Epithelial cell of esophagus (primary cell): ENCODE data around the gene SNRNP200.

Experiments
- DNase-seq: peaks from one replicate; pipeline ENCODE4 v3.0.0; 2010; ENCODE audit warnings: low read depth
- H3K4me3 ChIP-seq: 2 replicates; pipeline ENCODE4 v1.5.1; 2011; ENCODE audit warnings: mild to moderate bottlenecking, low read length, control low read depth
- TF ChIP-seq, protein P1 (sequence below): IDR thresholded peaks from 2 replicates; pipeline ENCODE4 v1.5.1; 2011; ENCODE audit warnings: low read depth, mild to moderate bottlenecking, low read length, control low read depth, inconsistent platforms; ENCODE audit not compliant: insufficient read depth; ENCODE audit errors: missing control alignments

Gene SNRNP200

DNA sequence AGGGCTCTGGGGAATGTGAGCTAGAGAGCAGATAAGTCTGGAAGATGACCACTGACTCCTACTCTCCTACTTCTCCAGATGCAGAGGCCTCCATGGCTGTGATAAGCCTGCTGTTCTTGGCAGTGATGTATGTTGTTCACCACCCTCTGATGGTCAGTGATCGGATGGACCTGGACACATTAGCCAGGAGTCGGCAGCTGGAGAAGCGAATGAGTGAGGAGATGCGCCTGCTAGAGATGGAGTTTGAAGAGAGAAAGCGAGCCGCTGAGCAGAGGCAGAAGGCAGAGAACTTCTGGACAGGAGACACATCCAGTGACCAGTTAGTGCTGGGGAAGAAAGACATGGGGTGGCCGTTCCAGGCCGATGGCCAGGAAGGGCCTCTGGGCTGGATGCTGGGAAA lies 21.2 kb upstream of the SNRNP200 start:
- H3K4me3 ChIP-seq = no peak overlapping the region

DNA sequence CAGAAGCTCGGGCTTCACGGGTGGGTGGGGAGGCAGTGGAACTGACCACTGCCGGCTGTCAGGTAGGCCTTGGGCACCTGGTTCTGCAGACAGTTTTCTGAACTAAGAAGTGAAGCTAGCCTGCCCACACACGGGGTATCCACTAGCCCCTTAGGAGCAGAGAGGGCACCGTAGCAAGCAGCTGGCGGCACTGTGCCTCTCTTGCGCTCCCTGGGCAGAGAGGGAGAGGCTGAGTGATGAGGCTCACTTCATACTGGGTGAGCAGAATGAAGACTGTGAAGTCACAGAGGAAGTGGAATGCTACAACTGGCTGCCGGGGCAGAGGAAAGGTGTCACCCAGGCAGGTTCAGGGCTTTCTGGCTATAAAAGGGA lies 20.5 kb upstream of the SNRNP200 start:
- no peak for DNase-seq
- H3K4me3 ChIP-seq = no peak overlapping the region
- TF ChIP-seq, protein P1, sequence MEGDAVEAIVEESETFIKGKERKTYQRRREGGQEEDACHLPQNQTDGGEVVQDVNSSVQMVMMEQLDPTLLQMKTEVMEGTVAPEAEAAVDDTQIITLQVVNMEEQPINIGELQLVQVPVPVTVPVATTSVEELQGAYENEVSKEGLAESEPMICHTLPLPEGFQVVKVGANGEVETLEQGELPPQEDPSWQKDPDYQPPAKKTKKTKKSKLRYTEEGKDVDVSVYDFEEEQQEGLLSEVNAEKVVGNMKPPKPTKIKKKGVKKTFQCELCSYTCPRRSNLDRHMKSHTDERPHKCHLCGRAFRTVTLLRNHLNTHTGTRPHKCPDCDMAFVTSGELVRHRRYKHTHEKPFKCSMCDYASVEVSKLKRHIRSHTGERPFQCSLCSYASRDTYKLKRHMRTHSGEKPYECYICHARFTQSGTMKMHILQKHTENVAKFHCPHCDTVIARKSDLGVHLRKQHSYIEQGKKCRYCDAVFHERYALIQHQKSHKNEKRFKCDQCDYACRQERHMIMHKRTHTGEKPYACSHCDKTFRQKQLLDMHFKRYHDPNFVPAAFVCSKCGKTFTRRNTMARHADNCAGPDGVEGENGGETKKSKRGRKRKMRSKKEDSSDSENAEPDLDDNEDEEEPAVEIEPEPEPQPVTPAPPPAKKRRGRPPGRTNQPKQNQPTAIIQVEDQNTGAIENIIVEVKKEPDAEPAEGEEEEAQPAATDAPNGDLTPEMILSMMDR = no peak

More for the DNA sequence above, 21.2 kb upstream of the SNRNP200 start:
- TF ChIP-seq, protein P1 = no peak
- DNase-seq = no peak

DNA sequence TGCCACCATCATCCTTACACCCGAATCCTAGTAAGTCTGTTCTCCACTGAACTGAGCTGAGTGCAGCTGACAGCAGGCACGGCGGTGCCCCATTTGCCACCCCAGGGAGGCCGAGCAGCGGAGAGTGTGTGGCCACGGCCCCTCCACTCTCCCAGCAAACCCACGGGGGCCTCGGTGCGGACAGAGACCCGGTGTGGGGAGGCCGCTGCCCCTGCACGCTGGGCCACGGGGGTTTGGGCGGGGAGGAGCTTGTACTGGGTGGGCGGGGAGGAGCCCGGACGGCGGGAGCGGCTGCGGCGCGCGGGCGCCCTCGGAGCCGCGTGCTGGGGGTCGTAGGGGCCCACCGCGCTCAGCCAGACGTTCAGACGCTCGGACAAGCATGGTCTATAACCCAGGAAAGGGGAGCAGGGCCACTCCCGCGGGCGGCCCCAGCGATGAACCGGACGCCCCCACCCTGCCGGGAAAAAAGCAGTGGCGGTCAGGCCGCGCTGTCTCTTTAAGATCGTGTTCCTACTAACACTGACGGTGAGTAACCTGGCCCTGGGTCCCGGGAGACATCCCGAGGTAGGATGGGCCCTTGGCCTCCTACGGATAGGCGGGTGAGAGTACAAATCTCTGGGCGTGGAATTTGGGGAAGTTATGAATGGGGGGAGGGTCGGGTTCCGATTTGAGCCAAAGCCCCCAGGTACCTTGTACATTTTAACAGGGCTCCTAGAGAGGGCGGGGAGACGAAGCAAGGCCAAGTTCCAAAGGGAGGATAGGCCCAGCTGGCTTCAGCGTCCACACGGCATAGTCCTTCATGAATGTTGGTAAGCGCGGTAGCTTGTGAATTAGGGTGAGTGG lies 19.9 kb upstream of the SNRNP200 start, which contains the start of gene ITPRIPL1:
Gene ITPRIPL1 (plus strand): TSS at position 277 of the 843 bp plus-strand sequence. CDS start 523 bp downstream, at position 800.
- TF ChIP-seq, protein P1 = no peak
- H3K4me3 ChIP-seq = peak within 1 kb of the TSS; percentile 20
- peak; percentile 40 for DNase-seq

- TF ChIP-seq, protein P1 = no peak
- no peak overlapping the region for H3K4me3 ChIP-seq
- no peak for DNase-seq
These were observed 19.3 kb upstream of the SNRNP200 start for GRCh38 chr2:96324721-96325040.

- H3K4me3 ChIP-seq = no peak overlapping the region
- DNase-seq = no peak
- TF ChIP-seq, protein P1 = no peak
These were observed 18.5 kb upstream of the SNRNP200 start for GRCh38 chr2:96323849-96324248.

DNA sequence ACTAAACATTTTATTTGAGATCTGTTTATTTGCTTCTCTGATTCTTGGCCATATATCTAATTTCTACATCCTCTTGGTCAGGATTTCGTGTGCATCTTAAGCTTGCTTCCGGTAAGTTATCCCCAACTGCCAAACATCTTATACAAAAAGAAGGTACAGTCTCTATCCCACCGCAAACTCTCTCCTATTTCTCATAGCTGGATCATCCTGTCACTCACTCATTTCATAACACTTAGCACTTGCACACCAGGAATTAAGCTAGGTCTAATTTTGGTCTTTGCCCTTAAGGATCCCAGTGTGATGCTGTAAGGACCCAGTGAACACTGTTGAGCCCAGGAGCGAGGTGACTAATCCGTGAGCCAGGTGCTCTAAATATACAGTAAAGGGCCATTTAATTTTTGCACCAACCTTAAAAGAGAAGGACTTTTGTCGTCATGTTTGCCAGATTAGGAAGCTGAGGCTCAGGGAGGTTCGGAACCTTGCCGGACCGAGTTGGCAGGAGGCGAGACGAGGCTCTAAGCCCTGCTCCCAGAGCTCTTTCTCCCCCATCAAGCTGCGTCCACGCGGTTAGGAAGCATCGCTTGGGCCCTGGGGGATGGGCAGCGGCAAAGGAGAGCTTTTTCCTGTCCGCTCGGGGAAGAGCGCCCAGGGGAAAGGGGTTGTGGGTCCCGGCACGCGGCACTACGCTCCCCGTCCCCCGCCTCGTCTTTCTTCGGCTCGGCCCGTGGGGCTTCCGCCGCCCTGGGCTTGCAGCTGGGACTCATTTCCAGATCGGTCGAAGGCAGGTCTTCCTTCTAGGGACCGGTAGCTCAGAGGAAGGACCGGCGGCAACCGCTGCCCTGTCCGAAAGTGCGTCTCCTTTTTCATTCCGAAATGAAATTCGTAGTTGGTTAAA lies 15.6 kb upstream of the SNRNP200 start:
- TF ChIP-seq, protein P1 = no peak
- peak; percentile 37 for DNase-seq
- peak overlapping the region; percentile 49 for H3K4me3 ChIP-seq

DNA sequence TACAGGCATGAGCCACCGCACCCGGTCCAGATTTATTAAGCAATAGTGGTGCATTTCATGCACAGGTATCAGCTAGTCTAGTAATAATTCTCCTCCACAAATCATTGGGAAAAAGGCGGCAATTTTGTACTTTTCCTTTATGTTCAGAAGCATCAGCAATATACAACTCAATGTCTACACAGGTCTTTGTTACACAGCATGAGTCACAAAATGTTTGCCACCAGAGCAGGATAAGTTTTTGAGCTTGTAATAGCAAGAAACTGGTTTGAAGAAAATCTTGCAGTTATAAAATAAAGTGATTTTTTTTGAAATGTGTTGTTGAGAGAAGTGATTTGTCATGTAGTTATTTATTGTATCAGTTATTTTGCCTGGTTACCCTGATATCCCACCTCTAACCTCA lies 15.0 kb upstream of the SNRNP200 start:
- peak; percentile 48 for DNase-seq
- no peak overlapping the region for H3K4me3 ChIP-seq
- TF ChIP-seq, protein P1 = no peak
